ENCODE data around the gene LNPEP.

Gene LNPEP

GRCh38 chr5:96961053-96961452, 25.2 kb downstream of the LNPEP start:
- Histone ChIP-seq H3K14ac (ENCODE audit: low read length) (no peak overlapping the region), H3K23ac (ENCODE audit: low read length) (no peak overlapping the region), H3K4me3 (ENCODE audit: low read depth, low read length) (no peak overlapping the region), H3K36me3 (ENCODE audit: control insufficient read depth in 1 of 2, insufficient read depth in 2 of 2, low read length in 2 of 2) (no peaks in the 10 kb centered on the region), H3K9ac (ENCODE audit: low read length) (no peak overlapping the region), H3K4me2 (ENCODE audit: low read length) (no peak overlapping the region), H4K8ac (ENCODE audit: low read depth, low read length) (no peak overlapping the region), H3K9me3 (ENCODE audit: insufficient read depth, low read depth, low read length) (no peaks in the 10 kb centered on the region), H3K4me1 (ENCODE audit: control insufficient read depth in 1 of 2, insufficient read depth in 2 of 2, low read length in 2 of 2) (peaks cover 0 to 8% of the 10 kb centered on the region in 2 experiments), H2BK5ac (ENCODE audit: low read depth, low read length, poor library complexity) (no peak overlapping the region), H2BK120ac (ENCODE audit: insufficient read depth, low read length, poor library complexity) (no peak overlapping the region), H2AK5ac (ENCODE audit: low read length) (no peak overlapping the region), H2BK12ac (ENCODE audit: low read length) (no peak overlapping the region), H4K91ac (ENCODE audit: low read depth, low read length) (no peak overlapping the region), H3K79me2 (ENCODE audit: control insufficient read depth, insufficient read depth, low read length, poor library complexity) (no peaks in the 10 kb centered on the region), H3K4ac (ENCODE audit: low read depth, low read length) (no peak overlapping the region), H2AFZ (ENCODE audit: insufficient read depth, low read length, poor library complexity) (no peak overlapping the region), H3K27ac (ENCODE audit: low read depth, low read length) (no peak overlapping the region), H3K18ac (ENCODE audit: low read length) (no peak overlapping the region), H4K12ac (ENCODE audit: low read depth, low read length) (no peak overlapping the region), H3K27me3 (ENCODE audit: insufficient read depth, low read length) (no peaks in the 10 kb centered on the region), H3K79me1 (ENCODE audit: low read length) (no peaks in the 10 kb centered on the region)
- DNase-seq: no peak
- no CpG with 5 or more reads among the region's 1 CpG for WGBS (ENCODE audit: extremely low coverage, insufficient coverage, insufficient read length)

GRCh38 chr5:96962540-96962991, 26.7 kb downstream of the LNPEP start:
- no peak overlapping the region for H3K27ac ChIP-seq (ENCODE audit: low read depth, low read length)
- no peaks in the 10 kb centered on the region for H3K9me3 ChIP-seq (ENCODE audit: insufficient read depth, low read depth, low read length)
- H3K9ac ChIP-seq (ENCODE audit: low read length): no peak overlapping the region
- peaks cover 0 to 8% of the 10 kb centered on the region in 2 experiments for H3K4me1 ChIP-seq (ENCODE audit: control insufficient read depth in 1 of 2, insufficient read depth in 2 of 2, low read length in 2 of 2)
- H3K4ac ChIP-seq (ENCODE audit: low read depth, low read length): no peak overlapping the region
- no peak overlapping the region for H3K23ac ChIP-seq (ENCODE audit: low read length)
- no peaks in the 10 kb centered on the region for H3K27me3 ChIP-seq (ENCODE audit: insufficient read depth, low read length)
- no peak overlapping the region for H2AK5ac ChIP-seq (ENCODE audit: low read length)
- H3K14ac ChIP-seq (ENCODE audit: low read length): no peak overlapping the region
- no peak overlapping the region for H4K12ac ChIP-seq (ENCODE audit: low read depth, low read length)
- no peak overlapping the region for H3K18ac ChIP-seq (ENCODE audit: low read length)
- no peak for DNase-seq
- no peak overlapping the region for H4K91ac ChIP-seq (ENCODE audit: low read depth, low read length)
- no peak overlapping the region for H2BK120ac ChIP-seq (ENCODE audit: insufficient read depth, low read length, poor library complexity)
- no peak overlapping the region for H2BK5ac ChIP-seq (ENCODE audit: low read depth, low read length, poor library complexity)
- no peak overlapping the region for H3K4me3 ChIP-seq (ENCODE audit: low read depth, low read length)
- H3K79me1 ChIP-seq (ENCODE audit: low read length): no peaks in the 10 kb centered on the region
- H4K8ac ChIP-seq (ENCODE audit: low read depth, low read length): no peak overlapping the region
- no peak overlapping the region for H3K4me2 ChIP-seq (ENCODE audit: low read length)
- H2BK12ac ChIP-seq (ENCODE audit: low read length): no peak overlapping the region
- no CpG with 5 or more reads among the region's 4 CpGs for whole genome bisulfite sequencing (ENCODE audit: extremely low coverage, insufficient coverage, insufficient read length)
- H3K79me2 ChIP-seq (ENCODE audit: control insufficient read depth, insufficient read depth, low read length, poor library complexity): no peaks in the 10 kb centered on the region
- no peak overlapping the region for H2AFZ ChIP-seq (ENCODE audit: insufficient read depth, low read length, poor library complexity)
- H3K36me3 ChIP-seq (ENCODE audit: control insufficient read depth in 1 of 2, insufficient read depth in 2 of 2, low read length in 2 of 2): no peaks in the 10 kb centered on the region

DNA sequence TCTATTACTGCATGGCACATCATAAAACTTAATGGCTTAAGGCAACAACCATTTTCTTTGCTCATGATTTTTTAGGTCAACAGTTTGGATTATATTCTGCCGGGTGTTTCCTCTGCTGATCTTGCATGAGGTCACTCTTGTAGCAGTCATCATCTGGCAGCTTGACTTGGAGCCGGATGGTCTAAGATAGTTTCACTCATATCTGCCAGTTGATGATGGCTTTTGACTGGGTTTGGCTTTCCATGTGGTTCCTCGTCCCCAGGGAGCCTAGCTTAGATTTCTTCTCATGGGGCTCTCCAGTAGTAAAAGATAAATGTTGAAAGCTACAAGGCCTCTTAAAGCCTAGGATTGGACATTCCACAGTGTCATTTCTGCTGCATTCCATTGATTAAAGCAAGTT, 27.4 kb downstream of the LNPEP start:
- H3K4ac ChIP-seq (ENCODE audit: low read depth, low read length): no peak overlapping the region
- DNase-seq: no peak
- H3K9me3 ChIP-seq (ENCODE audit: insufficient read depth, low read depth, low read length): no peaks in the 10 kb centered on the region
- H4K8ac ChIP-seq (ENCODE audit: low read depth, low read length): no peak overlapping the region
- H3K36me3 ChIP-seq (ENCODE audit: control insufficient read depth in 1 of 2, insufficient read depth in 2 of 2, low read length in 2 of 2): no peaks in the 10 kb centered on the region
- no peaks in the 10 kb centered on the region for H3K27me3 ChIP-seq (ENCODE audit: insufficient read depth, low read length)
- H2BK5ac ChIP-seq (ENCODE audit: low read depth, low read length, poor library complexity): no peak overlapping the region
- no peaks in the 10 kb centered on the region for H3K79me1 ChIP-seq (ENCODE audit: low read length)
- no peak overlapping the region for H2BK12ac ChIP-seq (ENCODE audit: low read length)
- no peak overlapping the region for H4K12ac ChIP-seq (ENCODE audit: low read depth, low read length)
- no peak overlapping the region for H3K4me2 ChIP-seq (ENCODE audit: low read length)
- peaks cover 0 to 8% of the 10 kb centered on the region in 2 experiments for H3K4me1 ChIP-seq (ENCODE audit: control insufficient read depth in 1 of 2, insufficient read depth in 2 of 2, low read length in 2 of 2)
- no peak overlapping the region for H3K23ac ChIP-seq (ENCODE audit: low read length)
- no peak overlapping the region for H3K9ac ChIP-seq (ENCODE audit: low read length)
- no peak overlapping the region for H2AFZ ChIP-seq (ENCODE audit: insufficient read depth, low read length, poor library complexity)
- no peak overlapping the region for H3K14ac ChIP-seq (ENCODE audit: low read length)
- no peak overlapping the region for H2BK120ac ChIP-seq (ENCODE audit: insufficient read depth, low read length, poor library complexity)
- no peak overlapping the region for H3K4me3 ChIP-seq (ENCODE audit: low read depth, low read length)
- WGBS (ENCODE audit: extremely low coverage, insufficient coverage, insufficient read length): no CpG with 5 or more reads among the region's 3 CpGs
- no peak overlapping the region for H4K91ac ChIP-seq (ENCODE audit: low read depth, low read length)
- no peak overlapping the region for H2AK5ac ChIP-seq (ENCODE audit: low read length)
- no peaks in the 10 kb centered on the region for H3K79me2 ChIP-seq (ENCODE audit: control insufficient read depth, insufficient read depth, low read length, poor library complexity)
- no peak overlapping the region for H3K27ac ChIP-seq (ENCODE audit: low read depth, low read length)
- H3K18ac ChIP-seq (ENCODE audit: low read length): no peak overlapping the region

DNA sequence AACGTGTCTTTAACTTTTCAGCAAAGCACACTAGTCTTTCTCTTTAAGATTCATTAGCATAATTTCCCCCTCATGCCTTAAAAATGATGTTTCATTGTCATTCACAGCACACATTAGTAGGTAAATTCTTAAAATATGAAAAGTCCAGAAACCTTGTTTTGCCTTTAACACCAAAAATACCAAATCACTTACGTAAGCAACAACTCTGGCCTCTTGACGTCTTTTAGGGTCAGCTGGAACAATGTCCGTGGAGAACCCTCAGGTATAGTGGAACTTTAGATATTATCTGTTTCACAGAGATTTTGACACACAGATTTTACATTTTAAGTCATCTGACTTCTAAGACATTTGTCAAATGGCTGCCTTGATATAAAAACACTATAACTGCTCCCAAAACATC, 30.9 kb downstream of the LNPEP start:
- no peak overlapping the region for H3K14ac ChIP-seq (ENCODE audit: low read length)
- no peak overlapping the region for H3K27ac ChIP-seq (ENCODE audit: low read depth, low read length)
- no peaks in the 10 kb centered on the region for H3K79me2 ChIP-seq (ENCODE audit: control insufficient read depth, insufficient read depth, low read length, poor library complexity)
- no peaks in the 10 kb centered on the region for H3K27me3 ChIP-seq (ENCODE audit: insufficient read depth, low read length)
- H2AK5ac ChIP-seq (ENCODE audit: low read length): no peak overlapping the region
- H2AFZ ChIP-seq (ENCODE audit: insufficient read depth, low read length, poor library complexity): no peak overlapping the region
- H4K8ac ChIP-seq (ENCODE audit: low read depth, low read length): no peak overlapping the region
- no peak overlapping the region for H3K4me3 ChIP-seq (ENCODE audit: low read depth, low read length)
- H2BK12ac ChIP-seq (ENCODE audit: low read length): no peak overlapping the region
- WGBS (ENCODE audit: extremely low coverage, insufficient coverage, insufficient read length): no CpG with 5 or more reads among the region's 4 CpGs
- no peak overlapping the region for H4K12ac ChIP-seq (ENCODE audit: low read depth, low read length)
- H3K4me2 ChIP-seq (ENCODE audit: low read length): no peak overlapping the region
- H4K91ac ChIP-seq (ENCODE audit: low read depth, low read length): no peak overlapping the region
- H2BK5ac ChIP-seq (ENCODE audit: low read depth, low read length, poor library complexity): no peak overlapping the region
- no peak overlapping the region for H3K18ac ChIP-seq (ENCODE audit: low read length)
- no peak overlapping the region for H3K23ac ChIP-seq (ENCODE audit: low read length)
- no peaks in the 10 kb centered on the region for H3K9me3 ChIP-seq (ENCODE audit: insufficient read depth, low read depth, low read length)
- H3K9ac ChIP-seq (ENCODE audit: low read length): no peak overlapping the region
- no peaks in the 10 kb centered on the region for H3K36me3 ChIP-seq (ENCODE audit: control insufficient read depth in 1 of 2, insufficient read depth in 2 of 2, low read length in 2 of 2)
- peak; percentile 41 to 92 for DNase-seq
- peaks cover 2% of the 10 kb centered on the region for H3K79me1 ChIP-seq (ENCODE audit: low read length)
- H3K4me1 ChIP-seq (ENCODE audit: control insufficient read depth in 1 of 2, insufficient read depth in 2 of 2, low read length in 2 of 2): peaks cover 0 to 10% of the 10 kb centered on the region in 2 experiments
- H3K4ac ChIP-seq (ENCODE audit: low read depth, low read length): no peak overlapping the region
- H2BK120ac ChIP-seq (ENCODE audit: insufficient read depth, low read length, poor library complexity): no peak overlapping the region
